Heart right ventricle (tissue), 16 donors: Measurements from ENCODE around the gene ITGA1. TPM values are rescaled to one million over a fixed set of nuclear protein-coding genes. Genes with fewer than 3 reads are reported as not detected.

Source experiments
- ATAC-seq, 8 donors: fragments of 200-7000 bp; cut with Tn5 transposase; one replicate each; pipeline ENCODE4 v1.9.1; 2020; ENCODE audit warnings: mild to moderate bottlenecking in 8 of 8, moderate library complexity in 8 of 8, moderate number of reproducible peaks in 1 of 8
- DNase-seq, 2 donors: peaks; one replicate each; pipeline ENCODE4 v3.0.0-alpha.2; 2020
- H3K27ac ChIP-seq, 10 donors: fragments of 200-600 bp; sonication (generic) in 2 of 10; one replicate each; pipeline versions ENCODE4 v1.5.0 to v1.8.0; 2020 to 2022; ENCODE audit warnings: mild to moderate bottlenecking in 3 of 10
- H3K27me3 ChIP-seq, 7 donors: fragments of 200-600 bp; one replicate each; pipeline ENCODE4 v1.8.0; 2021 to 2022; ENCODE audit warnings: mild to moderate bottlenecking in 2 of 7
- H3K36me3 ChIP-seq, 9 donors: fragments of 200-600 bp; sonication (generic) in 1 of 9; one replicate each; pipeline versions ENCODE4 v1.5.0 to v1.8.0; 2020 to 2022; ENCODE audit warnings: mild to moderate bottlenecking in 2 of 9
- H3K4me1 ChIP-seq, 9 donors: fragments of 200-600 bp; sonication (generic) in 1 of 9; one replicate each; pipeline versions ENCODE4 v1.5.0 to v1.8.0; 2020 to 2022; ENCODE audit warnings: mild to moderate bottlenecking in 4 of 9
- H3K4me3 ChIP-seq, 10 donors: fragments of 200-600 bp; sonication (generic) in 2 of 10; one replicate each; pipeline versions ENCODE4 v1.5.0 to v1.8.0; 2020 to 2022; ENCODE audit warnings: mild to moderate bottlenecking in 7 of 10, moderate library complexity in 2 of 10
- H3K9me3 ChIP-seq, 11 donors: fragments of 200-600 bp in 10 of 11; sonication (generic) in 2 of 11; one replicate each; pipeline versions ENCODE4 v1.5.0 to v1.8.0; 2013 to 2022; ENCODE audit warnings: mild to moderate bottlenecking in 2 of 11, control low read depth in 1 of 11, moderate library complexity in 1 of 11
- WGBS, 2 donors: extraction: QIAGEN DNeasy Blood & Tissue Kit; methylation state at CpG; one replicate each; pipeline ENCODE4 v1.1.7; 2013; ENCODE audit warnings: inconsistent platforms in 1 of 2; 5-methylcytosine and 5-hydroxymethylcytosine counted together
- intact Hi-C, 10 donors: fragments of 100-400 bp; cut with DNase I; formaldehyde crosslinking; loops; one replicate each; pipeline versions ENCODE4 v1.11.1 to v1.14.2; 2022
- polyA plus RNA-seq, 2 donors: library from polyadenylated mRNA; stranded (reverse); fragments of 200-250 nt; gene quantifications; one replicate each; pipeline ENCODE4 v1.2.3, GENCODE V29; 2013
- total RNA-seq, 10 donors: library from RNA; stranded (reverse); fragmentation: NEBNext Ultra II Directional in 3 of 10; extraction: Animal tissue kit (Norgen Biotek cat#: 25700) in 3 of 10; gene quantifications; one replicate each; pipeline versions ENCODE4 v1.2.1 to v1.2.4, GENCODE V29; 2021 to 2023
- TF ChIP-seq, protein P1 (sequence below), 9 donors: fragments of 200-600 bp; sonication (generic) in 2 of 9; IDR thresholded peaks; one replicate each; pipeline versions ENCODE4 v1.5.0 to v1.8.0; 2021 to 2022; ENCODE audit warnings: antibody characterized with exemption in 9 of 9, mild to moderate bottlenecking in 5 of 9, moderate library complexity in 1 of 9
- donor health status: Arrhythmogenic right ventricular cardiomyopathy.
- donor health status: ischemic (EF 13 %, LVEDD 7.1; RV severe dilation, severe dysfunction).
- donor health status: healthy with polysubstance abuse.
- donor health status: DM: no; HTN: yes; CAD: no.
- donor health status: DM: no; HTN: no; CAD: no.
- donor health status: ischemic (EF 25% LVEDD 6.9; RV normal size, moderate dysfunction).
- donor health status: ischemic (EF 25% LVEDD 5.7; RV mildly dilated, moderate dysfunction).
- donor health status: healthy.
- donor health status: DM: yes; HTN: yes; CAD: no.
- donor health status: Ischemic cardiomyopathy.
- donor health status: ischemic (EF 35%, LVEDD 5.7; RV mildly dilated, moderate dysfunction).
- donor health status: nonischemic (EF 11% LVEDD 7.7; RV severe dilation, severe dysfunction).
- donor health status: DM: yes; HTN: yes; CAD: no.
- donor health status: PGD.
- donor health status: ischemic (EF 29% LVEDD 5.4; RV normal size, mild dysfunction).
- donor health status: nonischemic (EF 23%, LVEDD 6.1; RV moderate dilation, normal function).

Gene ITGA1
- total and polyA plus RNA-seq, 12 donors: 7.7 to 48.2 (median 24.3) TPM

DNA sequence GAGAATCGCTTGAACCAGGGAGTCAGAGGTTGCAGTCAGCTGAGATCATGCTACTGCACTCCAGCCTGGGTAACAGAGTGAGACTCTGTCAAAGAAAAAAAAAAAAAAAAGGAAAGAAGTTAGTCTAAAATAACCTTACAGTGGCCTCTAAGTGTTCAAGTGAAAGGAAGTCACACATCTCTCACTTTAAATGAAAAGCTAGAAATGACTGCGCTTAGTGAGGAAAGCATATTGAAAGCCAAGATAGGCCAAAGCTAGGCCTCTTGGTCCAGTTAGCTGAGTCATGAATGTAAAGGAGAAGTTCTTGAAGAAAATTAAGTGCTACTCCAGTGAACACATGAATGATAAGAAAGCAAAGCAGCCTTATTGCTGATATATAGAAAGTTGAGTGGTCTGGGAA is 38.1 kb downstream of the ITGA1 start:
- no peak overlapping the region for H3K27ac ChIP-seq
- 91 to 95% methylated on average over 2 of the region's 2 CpGs for WGBS, 2 donors
- H3K9me3 ChIP-seq: peaks cover 0 to 10% (median 4%) of the 10 kb centered on the region in 11 donors
- H3K36me3 ChIP-seq: no peaks in the 10 kb centered on the region
- no peak overlapping the region for H3K4me3 ChIP-seq
- ATAC-seq (no peak), DNase-seq (no peak)
- intact Hi-C loops: no loop called here
- TF ChIP-seq, protein P1, sequence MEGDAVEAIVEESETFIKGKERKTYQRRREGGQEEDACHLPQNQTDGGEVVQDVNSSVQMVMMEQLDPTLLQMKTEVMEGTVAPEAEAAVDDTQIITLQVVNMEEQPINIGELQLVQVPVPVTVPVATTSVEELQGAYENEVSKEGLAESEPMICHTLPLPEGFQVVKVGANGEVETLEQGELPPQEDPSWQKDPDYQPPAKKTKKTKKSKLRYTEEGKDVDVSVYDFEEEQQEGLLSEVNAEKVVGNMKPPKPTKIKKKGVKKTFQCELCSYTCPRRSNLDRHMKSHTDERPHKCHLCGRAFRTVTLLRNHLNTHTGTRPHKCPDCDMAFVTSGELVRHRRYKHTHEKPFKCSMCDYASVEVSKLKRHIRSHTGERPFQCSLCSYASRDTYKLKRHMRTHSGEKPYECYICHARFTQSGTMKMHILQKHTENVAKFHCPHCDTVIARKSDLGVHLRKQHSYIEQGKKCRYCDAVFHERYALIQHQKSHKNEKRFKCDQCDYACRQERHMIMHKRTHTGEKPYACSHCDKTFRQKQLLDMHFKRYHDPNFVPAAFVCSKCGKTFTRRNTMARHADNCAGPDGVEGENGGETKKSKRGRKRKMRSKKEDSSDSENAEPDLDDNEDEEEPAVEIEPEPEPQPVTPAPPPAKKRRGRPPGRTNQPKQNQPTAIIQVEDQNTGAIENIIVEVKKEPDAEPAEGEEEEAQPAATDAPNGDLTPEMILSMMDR (IDR thresholded peaks at IDR 0.05): no peak
- peaks cover 0 to 35% (median 18%) of the 10 kb centered on the region in 9 donors for H3K4me1 ChIP-seq
- H3K27me3 ChIP-seq: no peaks in the 10 kb centered on the region

DNA sequence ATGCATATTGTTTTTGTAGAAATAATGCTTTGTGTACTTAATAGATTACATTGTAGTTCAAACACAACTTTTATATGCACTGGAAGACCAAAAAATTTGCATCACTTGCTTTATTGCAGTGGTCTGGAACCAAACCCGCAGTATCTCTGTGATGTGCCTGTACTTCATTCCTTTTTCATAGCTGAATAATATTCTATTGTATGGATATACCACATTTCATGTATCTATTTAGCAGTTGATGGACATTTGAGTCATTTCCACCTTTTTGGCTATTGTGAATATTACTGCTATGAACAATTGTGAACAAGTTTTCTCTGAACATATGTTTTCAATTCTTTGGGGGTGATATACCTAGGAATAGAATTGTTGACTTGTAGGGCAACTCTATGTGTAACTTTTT is 40.1 kb downstream of the ITGA1 start:
- H3K4me1 ChIP-seq: peaks cover 0 to 15% (median 7%) of the 10 kb centered on the region in 9 donors

DNA sequence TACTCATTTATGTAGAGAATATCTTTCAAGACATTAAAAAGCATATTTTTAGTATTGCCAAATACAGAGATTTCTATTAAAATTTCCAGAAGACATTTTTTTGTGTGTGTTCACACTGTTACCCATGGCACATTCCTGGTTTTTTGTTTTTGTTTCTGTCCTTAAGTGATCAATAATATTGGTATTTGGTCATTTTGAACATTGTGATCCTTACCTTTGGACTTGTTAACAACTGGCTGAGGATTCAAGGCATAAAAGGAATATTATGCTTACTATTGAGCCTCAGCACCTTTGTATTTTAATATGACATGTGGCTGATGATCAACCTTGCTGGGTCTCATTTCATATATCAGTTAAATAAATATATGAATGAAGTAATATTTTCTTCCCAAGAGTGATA is 41.9 kb downstream of the ITGA1 start:
- Histone ChIP-seq H3K36me3 (no peaks in the 10 kb centered on the region), H3K4me3 (no peak overlapping the region), H3K9me3 (peaks cover 0 to 10% (median 4%) of the 10 kb centered on the region in 11 donors), H3K4me1 (peaks cover 0 to 7% (median 0%) of the 10 kb centered on the region in 9 donors), H3K27ac (no peak overlapping the region), H3K27me3 (no peaks in the 10 kb centered on the region)
- DNase-seq (no peak), ATAC-seq (no peak)
- TF ChIP-seq, protein P1 (IDR thresholded peaks at IDR 0.05): no peak
- intact Hi-C loops: no loop called here

More for the DNA sequence above, 40.1 kb downstream of the ITGA1 start:
- peaks cover 0 to 10% (median 4%) of the 10 kb centered on the region in 11 donors for H3K9me3 ChIP-seq
- ATAC-seq (no peak), DNase-seq (no peak)
- 97 to 100% methylated on average over 1 of the region's 1 CpG for WGBS, 2 donors
- intact Hi-C loops: no loop called here
- no peaks in the 10 kb centered on the region for H3K36me3 ChIP-seq
- H3K27ac ChIP-seq: no peak overlapping the region
- H3K27me3 ChIP-seq: no peaks in the 10 kb centered on the region
- TF ChIP-seq, protein P1 (IDR thresholded peaks at IDR 0.05): no peak
- H3K4me3 ChIP-seq: no peak overlapping the region

DNA sequence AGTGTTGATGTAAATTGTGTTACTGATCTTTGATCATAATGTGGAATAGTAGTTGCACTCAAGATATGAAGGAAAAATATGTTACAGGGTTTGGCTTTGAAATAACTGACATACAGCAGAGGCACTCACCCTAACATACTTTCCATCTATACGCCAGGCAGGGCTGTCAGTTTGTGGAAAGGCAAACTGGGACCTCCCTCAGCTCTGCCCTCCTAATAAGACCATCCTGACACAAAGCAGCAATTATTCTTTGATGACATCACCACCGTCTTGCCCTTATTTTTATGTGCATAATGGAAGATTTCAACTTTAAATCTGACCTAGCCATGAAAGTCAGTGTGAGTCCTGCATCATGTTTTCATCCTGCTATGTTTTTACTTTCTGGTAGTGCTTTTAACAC is 42.9 kb downstream of the ITGA1 start:
- no peaks in the 10 kb centered on the region for H3K27me3 ChIP-seq
- H3K4me3 ChIP-seq: no peak overlapping the region
- H3K9me3 ChIP-seq: peaks cover 0 to 10% (median 4%) of the 10 kb centered on the region in 11 donors
- H3K36me3 ChIP-seq: no peaks in the 10 kb centered on the region
- intact Hi-C loops: no loop called here
- DNase-seq (no peak), ATAC-seq (no peak)
- H3K27ac ChIP-seq: no peak overlapping the region
- WGBS, 2 donors: 76 to 79% methylated on average over 2 of the region's 2 CpGs
- H3K4me1 ChIP-seq: peaks cover 0 to 7% (median 0%) of the 10 kb centered on the region in 9 donors
- TF ChIP-seq, protein P1 (IDR thresholded peaks at IDR 0.05): no peak
